IPS-15b (cell line): ENCODE data around the gene FSD1.
"Not testable (repeated sequence)": the region's sequence is repeated elsewhere in the genome, so short reads cannot be mapped to it uniquely, and the experiment has no call there.

Source experiments
- H3K27me3 ChIP-seq: one replicate; pipeline ENCODE4 v1.6.1; 2013; ENCODE audit warnings: low read length; ENCODE audit not compliant: control insufficient read depth, insufficient read depth
- H3K36me3 ChIP-seq: one replicate; pipeline ENCODE4 v1.6.1; 2013; ENCODE audit warnings: low read length; ENCODE audit not compliant: control insufficient read depth, insufficient read depth
- H3K4me1 ChIP-seq: one replicate; pipeline ENCODE4 v1.6.1; 2013; ENCODE audit warnings: mild to moderate bottlenecking, low read length; ENCODE audit not compliant: control insufficient read depth, insufficient read depth
- H3K4me3 ChIP-seq: one replicate; pipeline ENCODE4 v1.5.1; 2013; ENCODE audit warnings: low read depth, low read length
- H3K9ac ChIP-seq: one replicate; pipeline ENCODE4 v1.6.1; 2013; ENCODE audit warnings: low read depth, mild to moderate bottlenecking, low read length
- H3K9me3 ChIP-seq: one replicate; pipeline ENCODE4 v1.6.1; 2013; ENCODE audit warnings: mild to moderate bottlenecking, low read length; ENCODE audit not compliant: control insufficient read depth, insufficient read depth

Gene FSD1

GRCh38 chr19:4342314-4342614 lies 37.9 kb downstream of the FSD1 start:
- Histone ChIP-seq H3K9ac (peak overlapping the region; percentile 92), H3K4me1 (peaks cover 8% of the 10 kb centered on the region), H3K27me3 (no peaks in the 10 kb centered on the region), H3K9me3 (no peaks in the 10 kb centered on the region), H3K4me3 (peak overlapping the region; percentile 84), H3K36me3 (peaks cover 7% of the 10 kb centered on the region)

GRCh38 chr19:4342615-4343369 lies 38.4 kb downstream of the FSD1 start:
- H3K4me1 ChIP-seq, result peaks cover 7% of the 10 kb centered on the region
- H3K4me3 ChIP-seq, result peak overlapping the region; percentile 84
- no peaks in the 10 kb centered on the region for H3K27me3 ChIP-seq

GRCh38 chr19:4343370-4344307 lies 39.2 kb downstream of the FSD1 start, which contains the start of gene MPND:
TSS of gene MPND (plus strand) at chr19:4343562. CDS start at chr19:4343594, 32 bp downstream.
- Histone ChIP-seq H3K4me3 (peak within 1 kb of the TSS; percentile 84), H3K4me1 (peaks cover 6% of the 10 kb centered on the region), H3K9me3 (no peaks in the 10 kb centered on the region), H3K27me3 (no peaks in the 10 kb centered on the region), H3K9ac (peak within 1 kb of the TSS; percentile 92), H3K36me3 (peaks cover 7% of the 10 kb centered on the region)

More at GRCh38 chr19:4342615-4343369, 38.4 kb downstream of the FSD1 start:
- Histone ChIP-seq H3K9me3 (no peaks in the 10 kb centered on the region), H3K9ac (peak overlapping the region; percentile 92), H3K36me3 (peaks cover 7% of the 10 kb centered on the region)

DNA sequence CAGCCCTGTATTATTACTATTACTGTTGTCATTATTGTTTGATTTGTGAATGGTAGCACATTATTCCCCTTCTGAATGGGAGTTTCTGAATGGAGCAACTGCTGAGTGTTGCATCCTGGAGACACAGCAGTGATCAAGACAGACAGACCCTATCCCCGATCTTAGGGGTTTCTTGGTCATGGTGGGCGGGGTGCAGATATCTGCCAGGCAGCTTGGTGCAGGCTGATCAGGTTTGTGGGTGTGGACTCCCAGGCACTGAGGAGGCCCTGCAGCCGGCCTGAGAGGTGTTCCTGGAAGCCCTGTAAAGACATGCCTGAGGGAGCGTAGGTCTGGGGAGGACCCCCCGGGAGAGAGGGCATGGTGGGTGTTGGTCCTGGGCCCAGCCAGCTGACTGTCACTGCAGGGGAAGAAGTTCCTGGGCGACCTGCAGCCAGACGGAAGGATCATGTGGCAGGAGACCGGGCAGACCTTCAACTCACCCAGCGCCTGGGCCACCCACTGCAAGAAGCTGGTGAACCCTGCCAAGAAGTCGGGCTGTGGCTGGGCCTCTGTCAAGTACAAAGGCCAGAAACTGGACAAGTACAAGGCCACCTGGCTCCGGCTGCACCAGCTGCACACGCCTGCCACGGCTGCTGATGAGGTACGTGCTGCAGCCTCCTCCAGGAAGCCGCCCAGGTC lies 41.1 kb downstream of the FSD1 start:
- H3K9me3 ChIP-seq, result no peaks in the 10 kb centered on the region
- H3K36me3 ChIP-seq, result peaks cover 7% of the 10 kb centered on the region
- H3K4me3 ChIP-seq, result no peak overlapping the region
- H3K4me1 ChIP-seq, result peaks cover 6% of the 10 kb centered on the region
- no peak overlapping the region for H3K9ac ChIP-seq
- H3K27me3 ChIP-seq, result no peaks in the 10 kb centered on the region

DNA sequence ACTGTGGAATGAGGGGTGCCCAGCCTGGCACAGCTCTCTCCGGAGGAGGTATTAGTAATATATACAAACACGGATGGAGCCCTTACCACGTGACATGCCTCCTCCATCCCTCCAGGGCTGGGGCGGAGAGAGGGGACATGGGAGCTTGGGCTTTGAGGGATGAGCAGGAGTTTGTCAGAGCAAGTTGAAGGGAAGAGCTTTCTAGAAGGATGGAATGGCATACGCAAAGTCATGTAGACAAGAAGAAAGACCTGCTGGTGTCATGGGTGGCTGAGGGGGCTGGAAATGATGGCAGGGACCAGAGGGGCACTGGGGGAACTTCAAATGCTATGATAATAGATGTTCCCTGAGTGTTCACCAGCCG lies 41.6 kb downstream of the FSD1 start:
- Histone ChIP-seq H3K27me3 (no peaks in the 10 kb centered on the region), H3K9ac (no peak overlapping the region), H3K4me1 (peaks cover 6% of the 10 kb centered on the region), H3K36me3 (peaks cover 7% of the 10 kb centered on the region), H3K4me3 (no peak overlapping the region), H3K9me3 (no peaks in the 10 kb centered on the region)

DNA sequence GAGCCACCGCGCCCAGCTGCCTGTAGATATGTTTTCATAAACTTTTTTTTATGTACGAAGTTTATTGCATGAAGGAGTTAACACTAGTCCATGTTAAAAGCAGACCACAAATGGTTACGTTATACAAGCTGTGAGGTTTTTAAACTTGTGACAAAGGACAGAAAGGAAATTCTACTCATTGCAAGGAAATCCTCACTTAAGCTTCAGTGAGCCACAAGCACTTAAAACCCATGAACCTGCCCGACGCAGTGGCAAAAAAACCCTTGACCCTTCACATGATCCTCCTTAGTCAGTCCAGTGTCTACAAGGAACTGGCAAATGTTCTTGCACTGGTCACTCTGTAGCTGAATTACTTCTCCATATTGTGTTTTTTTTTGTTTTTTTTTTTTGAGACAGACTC lies 43.1 kb downstream of the FSD1 start:
- no peak overlapping the region for H3K9ac ChIP-seq
- peaks cover 3% of the 10 kb centered on the region for H3K4me1 ChIP-seq
- H3K4me3 ChIP-seq, result no peak overlapping the region
- H3K9me3 ChIP-seq, result no peaks in the 10 kb centered on the region
- peaks cover 7% of the 10 kb centered on the region for H3K36me3 ChIP-seq
- no peaks in the 10 kb centered on the region for H3K27me3 ChIP-seq

GRCh38 chr19:4349225-4349624 lies 44.8 kb downstream of the FSD1 start:
- H3K9ac ChIP-seq, H3K9me3 ChIP-seq, H3K36me3 ChIP-seq, H3K27me3 ChIP-seq, H3K4me1 ChIP-seq, H3K4me3 ChIP-seq: not testable (repeated sequence)

DNA sequence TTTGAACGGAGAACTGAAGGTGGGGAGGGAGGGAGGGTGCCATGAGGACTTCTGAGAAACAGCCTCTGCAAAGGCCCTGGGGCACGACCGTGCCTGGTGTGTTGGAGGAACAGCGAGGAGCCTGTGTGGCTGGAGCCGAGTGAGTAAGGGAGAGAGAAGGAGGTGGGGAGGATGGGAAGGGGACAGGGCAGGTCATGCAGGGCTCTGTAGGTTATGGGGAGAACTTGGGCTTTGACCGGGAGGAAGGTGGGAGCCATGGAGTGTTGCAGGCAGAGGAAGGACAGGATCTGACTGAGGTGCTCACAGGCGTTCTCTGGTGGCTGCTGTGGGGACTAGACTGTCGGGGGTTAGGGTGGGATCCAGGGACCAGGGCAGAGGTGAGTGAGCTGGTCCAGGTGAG lies 45.7 kb downstream of the FSD1 start:
- H3K9me3 ChIP-seq, result no peaks in the 10 kb centered on the region
- H3K4me1 ChIP-seq, result no peaks in the 10 kb centered on the region
- peaks cover 7% of the 10 kb centered on the region for H3K36me3 ChIP-seq
- H3K4me3 ChIP-seq, result no peak overlapping the region
- H3K27me3 ChIP-seq, result no peaks in the 10 kb centered on the region
- no peak overlapping the region for H3K9ac ChIP-seq

GRCh38 chr19:4350726-4351125 lies 46.3 kb downstream of the FSD1 start:
- H3K4me1 ChIP-seq, result no peaks in the 10 kb centered on the region
- H3K9me3 ChIP-seq, result no peaks in the 10 kb centered on the region
- peaks cover 3% of the 10 kb centered on the region for H3K36me3 ChIP-seq
- no peak overlapping the region for H3K9ac ChIP-seq
- no peaks in the 10 kb centered on the region for H3K27me3 ChIP-seq
- H3K4me3 ChIP-seq, result no peak overlapping the region

DNA sequence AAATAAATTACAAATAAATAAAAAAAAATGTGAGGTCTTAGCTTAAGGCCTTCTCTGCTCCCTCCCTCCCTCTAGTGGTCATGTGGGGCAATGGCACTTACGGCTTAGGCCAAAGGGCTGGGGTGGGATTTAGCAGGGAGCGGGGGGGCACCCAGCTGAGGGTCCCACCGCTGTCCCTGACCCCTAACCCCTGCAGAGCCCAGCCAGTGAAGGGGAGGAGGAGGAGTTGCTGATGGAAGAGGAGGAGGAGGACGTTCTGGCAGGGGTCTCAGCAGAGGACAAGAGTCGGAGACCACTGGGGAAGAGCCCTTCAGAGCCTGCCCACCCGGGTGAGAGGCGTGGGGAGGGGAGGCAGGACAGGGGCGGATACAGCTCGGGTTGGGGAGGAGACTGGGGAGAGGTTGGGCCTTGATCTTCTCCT lies 48.3 kb downstream of the FSD1 start:
- Histone ChIP-seq H3K9me3 (no peaks in the 10 kb centered on the region), H3K4me3 (no peak overlapping the region), H3K4me1 (no peaks in the 10 kb centered on the region), H3K27me3 (no peaks in the 10 kb centered on the region), H3K36me3 (no peaks in the 10 kb centered on the region), H3K9ac (no peak overlapping the region)

DNA sequence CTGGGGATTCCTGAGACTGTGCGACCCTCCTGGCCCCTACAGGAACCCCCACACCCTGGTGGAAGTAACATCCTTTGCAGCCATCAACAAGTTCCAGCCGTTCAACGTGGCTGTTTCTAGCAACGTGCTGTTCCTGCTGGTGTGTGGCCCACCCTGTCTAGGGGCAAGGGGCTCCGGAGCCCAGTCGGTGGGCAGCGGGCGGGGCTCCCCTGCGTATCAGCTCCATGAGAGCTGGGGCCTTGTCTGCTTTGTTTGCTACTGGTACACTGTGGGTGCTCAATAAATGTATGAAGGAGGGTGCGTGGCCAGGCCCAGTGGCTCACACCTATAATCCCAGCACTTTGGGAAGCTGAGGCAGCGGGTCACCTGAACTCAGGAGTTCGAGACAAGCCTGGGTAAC lies 49.9 kb downstream of the FSD1 start:
- Histone ChIP-seq H3K4me1 (no peaks in the 10 kb centered on the region), H3K27me3 (no peaks in the 10 kb centered on the region), H3K4me3 (no peak overlapping the region), H3K9ac (no peak overlapping the region), H3K36me3 (peaks cover 11% of the 10 kb centered on the region), H3K9me3 (no peaks in the 10 kb centered on the region)
